H9 (cell line): ENCODE data around the gene CDKN2AIPNL. TPM values are rescaled to one million over a fixed set of nuclear protein-coding genes. Genes with fewer than 3 reads are reported as not detected.

Source experiments
- DNase-seq: peaks from one replicate; pipeline ENCODE4 v3.0.0-alpha.2; 2017
- H2AFZ ChIP-seq: one replicate; pipeline ENCODE4 v1.6.1; 2013; ENCODE audit warnings: mild to moderate bottlenecking, low read length, control low read depth, moderate library complexity
- H2AK5ac ChIP-seq: 2 replicates; pipeline ENCODE4 v1.6.1; 2013; ENCODE audit warnings: low read length, control low read depth, mixed read lengths; ENCODE audit not compliant: insufficient read length
- H2BK120ac ChIP-seq: one replicate; pipeline ENCODE4 v1.6.1; 2013; ENCODE audit warnings: low read depth, mild to moderate bottlenecking, low read length, control low read depth, inconsistent platforms; ENCODE audit not compliant: poor library complexity, severe bottlenecking
- H2BK12ac ChIP-seq: 2 replicates; pipeline ENCODE4 v1.6.1; 2013; ENCODE audit warnings: low read length, control low read depth, mixed read lengths, low read depth; ENCODE audit not compliant: insufficient read length
- H2BK15ac ChIP-seq: 2 replicates; pipeline ENCODE4 v1.6.1; 2013; ENCODE audit warnings: low read depth, low read length, control low read depth
- H2BK20ac ChIP-seq: one replicate; pipeline ENCODE4 v1.6.1; 2013; ENCODE audit warnings: low read depth, mild to moderate bottlenecking, low read length, control low read depth, inconsistent platforms; ENCODE audit not compliant: poor library complexity, severe bottlenecking
- H2BK5ac ChIP-seq: 2 replicates; pipeline ENCODE4 v1.6.1; 2013; ENCODE audit warnings: low read length, control low read depth, mixed read lengths; ENCODE audit not compliant: insufficient read length
- H3K14ac ChIP-seq: 2 replicates; pipeline ENCODE4 v1.6.1; 2013; ENCODE audit warnings: low read length, control low read depth; ENCODE audit not compliant: insufficient read depth
- H3K18ac ChIP-seq: 2 replicates; pipeline ENCODE4 v1.6.1; 2013; ENCODE audit warnings: low read depth, mild to moderate bottlenecking, mixed read lengths, low read length, control low read depth; ENCODE audit not compliant: insufficient read length
- H3K23ac ChIP-seq: 2 replicates; pipeline ENCODE4 v1.6.1; 2013; ENCODE audit warnings: low read length, control low read depth, mixed read lengths, low read depth; ENCODE audit not compliant: insufficient read length
- H3K23me2 ChIP-seq: 2 replicates; pipeline ENCODE4 v1.6.1; 2013; ENCODE audit warnings: low read depth, mild to moderate bottlenecking, mixed read lengths, low read length, control low read depth; ENCODE audit not compliant: insufficient read length, poor library complexity, severe bottlenecking
- H3K27ac ChIP-seq: 2 replicates; pipeline ENCODE4 v1.5.1; 2013; ENCODE audit warnings: low read length, control low read depth, mixed read lengths, low read depth; ENCODE audit not compliant: insufficient read length
- H3K27me3 ChIP-seq: 2 replicates; pipeline ENCODE4 v1.6.1; 2013; ENCODE audit warnings: low read length, control low read depth, inconsistent platforms; ENCODE audit not compliant: insufficient read depth
- H3K4ac ChIP-seq: 2 replicates; pipeline ENCODE4 v1.6.1; 2013; ENCODE audit warnings: low read depth, mild to moderate bottlenecking, control low read depth, inconsistent platforms, low read length, moderate library complexity
- H3K4me1 ChIP-seq: 2 replicates; pipeline ENCODE4 v1.6.1; 2013; ENCODE audit warnings: low read length, control low read depth, inconsistent platforms; ENCODE audit not compliant: insufficient read depth
- H3K4me2 ChIP-seq: 2 replicates; pipeline ENCODE4 v1.6.1; 2013; ENCODE audit warnings: low read length, control low read depth, mixed read lengths; ENCODE audit not compliant: insufficient read length, insufficient read depth
- H3K56ac ChIP-seq: 2 replicates; pipeline ENCODE4 v1.6.1; 2013; ENCODE audit warnings: low read depth, mild to moderate bottlenecking, mixed read lengths, low read length, control low read depth; ENCODE audit not compliant: insufficient read length
- H3K79me1 ChIP-seq: 2 replicates; pipeline ENCODE4 v1.6.1; 2013; ENCODE audit warnings: low read depth, mild to moderate bottlenecking, moderate library complexity, low read length, control low read depth, inconsistent platforms; ENCODE audit not compliant: insufficient read depth, poor library complexity, severe bottlenecking
- H3K79me2 ChIP-seq: 2 replicates; pipeline ENCODE4 v1.6.1; 2013; ENCODE audit warnings: low read length, control low read depth, inconsistent platforms; ENCODE audit not compliant: insufficient read depth
- H3K9ac ChIP-seq: 2 replicates; pipeline ENCODE4 v1.6.1; 2013; ENCODE audit warnings: low read length, control low read depth, mixed read lengths; ENCODE audit not compliant: insufficient read length; ENCODE audit errors: extremely low read depth
- H3K9me3 ChIP-seq: one replicate; pipeline ENCODE4 v1.6.1; 2013; ENCODE audit warnings: low read depth, low read length, inconsistent platforms; ENCODE audit not compliant: control insufficient read depth
- H3T11ph ChIP-seq: one replicate; pipeline ENCODE4 v1.6.1; 2013; ENCODE audit warnings: mild to moderate bottlenecking, low read length, control low read depth, inconsistent platforms
- H4K20me1 ChIP-seq: one replicate; pipeline ENCODE4 v1.6.1; 2013; ENCODE audit not compliant: control insufficient read depth, insufficient read length, insufficient read depth
- H4K5ac ChIP-seq: 2 replicates; pipeline ENCODE4 v1.6.1; 2013; ENCODE audit warnings: low read depth, mild to moderate bottlenecking, mixed read lengths, low read length, control low read depth; ENCODE audit not compliant: insufficient read length
- H4K8ac ChIP-seq: replicated peaks from 2 replicates; pipeline ENCODE4 v1.6.1; 2013; ENCODE audit warnings: low read length, control low read depth, mixed read lengths, low read depth; ENCODE audit not compliant: insufficient read length
- H4K91ac ChIP-seq: 2 replicates; pipeline ENCODE4 v1.6.1; 2013; ENCODE audit warnings: low read depth, mild to moderate bottlenecking, moderate library complexity, mixed read lengths, low read length, control low read depth; ENCODE audit not compliant: insufficient read length
- H3K27ac Mint-ChIP-seq, 3 experiments: 2 replicates in 2 of 3; 3 replicates in 1 of 3; pipeline ENCODE4 v1.8.0; 2020 to 2021; ENCODE audit warnings: mixed read lengths in 3 of 3, mild to moderate bottlenecking in 1 of 3, moderate library complexity in 1 of 3
- H3K27me3 Mint-ChIP-seq: 2 replicates; pipeline ENCODE4 v1.8.0; 2021; ENCODE audit warnings: low read depth, mild to moderate bottlenecking, moderate library complexity, mixed read lengths
- H3K36me3 Mint-ChIP-seq, 3 experiments: 2 replicates in 2 of 3; 3 replicates in 1 of 3; pipeline ENCODE4 v1.8.0; 2020 to 2021; ENCODE audit warnings: low read depth in 3 of 3, mixed read lengths in 3 of 3; ENCODE audit not compliant: insufficient read depth in 1 of 3
- H3K4me1 Mint-ChIP-seq, 2 experiments: 2 replicates each; pipeline ENCODE4 v1.8.0; 2020; ENCODE audit warnings: mixed read lengths in 2 of 2
- H3K4me3 Mint-ChIP-seq, 2 experiments: 2 replicates in 1 of 2; 3 replicates in 1 of 2; pipeline ENCODE4 v1.8.0; 2020 to 2021; ENCODE audit warnings: mild to moderate bottlenecking in 2 of 2, mixed read lengths in 2 of 2, moderate library complexity in 1 of 2
- H3K9me3 Mint-ChIP-seq, 2 experiments: 2 replicates in 1 of 2; 3 replicates in 1 of 2; pipeline ENCODE4 v1.8.0; 2020; ENCODE audit warnings: mild to moderate bottlenecking in 2 of 2, mixed read lengths in 2 of 2, moderate library complexity in 1 of 2
- WGBS: extraction: QIAGEN DNeasy Blood & Tissue Kit; methylation state at CpG from one replicate; pipeline ENCODE4 v1.1.7; 2013; ENCODE audit warnings: missing lambda C conversion rate, low lambda C conversion rate, mixed read lengths; ENCODE audit not compliant: insufficient read length; ENCODE audit errors: extremely low coverage; 5-methylcytosine and 5-hydroxymethylcytosine counted together
- total RNA-seq: library from RNA; stranded (reverse); gene quantifications from 2 replicates; pipeline ENCODE4 v1.2.1, GENCODE V29; 2021
- TF ChIP-seq, protein P1 (sequence below): fragments of 200-600 bp; sonication (generic); conservative IDR thresholded peaks from 3 replicates; pipeline ENCODE4 v1.8.0; 2021; ENCODE audit warnings: antibody characterized with exemption, mild to moderate bottlenecking

CDKN2AIPNL gene
- total RNA-seq, 1 experiment from 2014 or later, result 60.0 TPM

DNA sequence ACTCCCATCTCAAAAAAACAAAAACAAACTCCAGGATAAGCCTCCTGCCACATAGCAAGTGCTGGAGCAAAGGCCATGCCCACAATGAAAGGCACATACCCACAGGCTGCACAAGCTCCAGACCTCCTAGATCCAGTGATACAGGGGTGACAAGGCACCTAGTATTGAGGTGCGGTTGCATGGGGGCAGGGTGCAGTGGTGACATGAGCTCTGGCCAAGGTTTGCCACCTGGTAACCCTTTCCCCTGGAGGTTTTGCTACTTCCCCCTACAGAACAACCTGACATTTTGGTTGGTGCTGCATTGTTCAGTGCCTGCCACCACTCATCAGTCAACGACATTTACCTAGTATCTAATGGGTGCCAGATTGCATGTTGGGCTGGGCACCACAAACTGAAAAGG is 14.5 kb downstream of the CDKN2AIPNL start:
- Histone ChIP-seq H2BK20ac (no peak overlapping the region), H3K9me3 (no peaks in the 10 kb centered on the region), H3K79me1 (no peaks in the 10 kb centered on the region), H3K18ac (no peak overlapping the region), H4K8ac (no peak overlapping the region), H2BK15ac (no peak overlapping the region), H3K79me2 (no peaks in the 10 kb centered on the region), H4K5ac (no peak overlapping the region), H3T11ph (no peak overlapping the region), H2BK5ac (no peak overlapping the region), H2AFZ (no peak overlapping the region), H3K4me1 (no peaks in the 10 kb centered on the region), H3K27ac (no peak overlapping the region), H3K4me2 (no peak overlapping the region), H2BK12ac (no peak overlapping the region), H3K4ac (no peak overlapping the region), H4K20me1 (peaks cover 2% of the 10 kb centered on the region), H3K23ac (no peak overlapping the region), H3K56ac (no peak overlapping the region), H2BK120ac (no peak overlapping the region), H3K9ac (no peak overlapping the region), H4K91ac (no peak overlapping the region), H3K27me3 (no peaks in the 10 kb centered on the region), H2AK5ac (no peak overlapping the region), H3K14ac (no peak overlapping the region), H3K23me2 (no peaks in the 10 kb centered on the region)
- no peaks in the 10 kb centered on the region for H3K27me3 Mint-ChIP-seq
- H3K27ac Mint-ChIP-seq, result peak overlapping the region in 1 of 3 experiments; percentile 3; a peak in 1 of 7 replicates
- H3K4me1 Mint-ChIP-seq, result peaks cover 9 to 17% of the 10 kb centered on the region in 2 experiments; a peak in 3 of 4 replicates
- H3K9me3 Mint-ChIP-seq, result no peaks in the 10 kb centered on the region
- H3K36me3 Mint-ChIP-seq, result peaks cover 10 to 69% (median 43%) of the 10 kb centered on the region in 3 experiments; a peak in 6 of 7 replicates
- H3K4me3 Mint-ChIP-seq, result no peak overlapping the region
- WGBS, result no CpG with 5 or more reads among the region's 2 CpGs
- DNase-seq, result no peak
- TF ChIP-seq, protein P1, sequence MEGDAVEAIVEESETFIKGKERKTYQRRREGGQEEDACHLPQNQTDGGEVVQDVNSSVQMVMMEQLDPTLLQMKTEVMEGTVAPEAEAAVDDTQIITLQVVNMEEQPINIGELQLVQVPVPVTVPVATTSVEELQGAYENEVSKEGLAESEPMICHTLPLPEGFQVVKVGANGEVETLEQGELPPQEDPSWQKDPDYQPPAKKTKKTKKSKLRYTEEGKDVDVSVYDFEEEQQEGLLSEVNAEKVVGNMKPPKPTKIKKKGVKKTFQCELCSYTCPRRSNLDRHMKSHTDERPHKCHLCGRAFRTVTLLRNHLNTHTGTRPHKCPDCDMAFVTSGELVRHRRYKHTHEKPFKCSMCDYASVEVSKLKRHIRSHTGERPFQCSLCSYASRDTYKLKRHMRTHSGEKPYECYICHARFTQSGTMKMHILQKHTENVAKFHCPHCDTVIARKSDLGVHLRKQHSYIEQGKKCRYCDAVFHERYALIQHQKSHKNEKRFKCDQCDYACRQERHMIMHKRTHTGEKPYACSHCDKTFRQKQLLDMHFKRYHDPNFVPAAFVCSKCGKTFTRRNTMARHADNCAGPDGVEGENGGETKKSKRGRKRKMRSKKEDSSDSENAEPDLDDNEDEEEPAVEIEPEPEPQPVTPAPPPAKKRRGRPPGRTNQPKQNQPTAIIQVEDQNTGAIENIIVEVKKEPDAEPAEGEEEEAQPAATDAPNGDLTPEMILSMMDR, result no peak
